Measurements from ENCODE around the gene TMPRSS11A. TPM values are rescaled to one million over a fixed set of nuclear protein-coding genes. Genes with fewer than 3 reads are reported as not detected.

Gene TMPRSS11A
- total and polyA plus RNA-seq, 2 of the 13 experiments (the other 11 are each of a cell fraction or from before 2014, with no cell fraction given) = not detected

DNA sequence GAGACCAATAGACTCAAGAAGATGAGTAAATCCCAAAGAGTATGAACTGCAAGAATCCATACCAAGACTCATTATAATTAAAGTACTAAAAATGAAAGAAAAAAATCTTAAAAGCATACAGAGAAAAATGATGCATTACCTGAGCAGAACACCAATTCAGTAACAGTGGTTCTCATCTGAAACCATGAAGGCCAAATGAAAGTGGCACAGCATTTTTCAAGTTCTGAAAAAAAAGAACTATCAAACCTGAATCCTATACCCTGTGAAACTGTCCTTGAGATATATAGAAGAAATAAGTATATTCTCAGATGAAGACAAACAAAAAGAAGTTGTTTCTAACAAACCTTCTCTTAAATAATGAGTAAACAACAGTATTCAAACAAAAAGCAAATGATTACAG is 39.6 kb upstream of the TMPRSS11A start:
- Histone ChIP-seq H3K4me1 (ENCODE audit: insufficient read depth, low read length) (no peaks in the 10 kb centered on the region), H4K20me1 (ENCODE audit: insufficient read depth, low read length) (no peaks in the 10 kb centered on the region), H3K79me2 (ENCODE audit: insufficient read depth, low read length) (no peaks in the 10 kb centered on the region), H3K27me3 (ENCODE audit: control insufficient read depth in 1 of 2, insufficient read depth in 2 of 2, low read length in 2 of 2) (no peaks in the 10 kb centered on the region), H3K36me3 (replicated peaks in 1 of 2; ENCODE audit: control insufficient read depth in 1 of 2, insufficient read depth in 2 of 2, low read length in 2 of 2) (no peaks in the 10 kb centered on the region), H3K4me3 (replicated peaks in 1 of 3; ENCODE audit: insufficient read depth in 1 of 3, low read depth in 2 of 3, low read length in 3 of 3) (no peak overlapping the region), H3K27ac (ENCODE audit: extremely low read length, insufficient read depth, low read length) (no peak overlapping the region), H3K9ac (ENCODE audit: insufficient read depth, low read depth, low read length) (no peak overlapping the region), H3K4me2 (ENCODE audit: low read depth, low read length) (no peak overlapping the region), H3K9me3 (ENCODE audit: low read length) (no peaks in the 10 kb centered on the region), H2AFZ (ENCODE audit: low read length) (no peak overlapping the region)
- TF ChIP-seq ZNF572 (CRISPR knock-in tag; IDR thresholded peaks at IDR 0.05) (no peak), HNRNPLL (IDR thresholded peaks at IDR 0.05; ENCODE audit: low read depth, low read length, poor library complexity, severe bottlenecking) (no peak), ZFP1 (CRISPR knock-in tag; IDR thresholded peaks at IDR 0.05) (no peak), SMAD9 (CRISPR knock-in tag; IDR thresholded peaks at IDR 0.05) (no peak), ZNF75D (CRISPR knock-in tag; IDR thresholded peaks at IDR 0.05; ENCODE audit: borderline replicate concordance) (no peak), ZNF777 (CRISPR knock-in tag; IDR thresholded peaks at IDR 0.05) (no peak), FIP1L1 (IDR thresholded peaks at IDR 0.05; ENCODE audit: borderline replicate concordance, insufficient read depth, low read depth, low read length) (no peak), PHF5A (CRISPR knock-in tag; IDR thresholded peaks at IDR 0.05; ENCODE audit: low read depth, unreplicated experiment) (no peak), BCL6 (CRISPR knock-in tag; IDR thresholded peaks at IDR 0.05) (no peak)
- TF ChIP-seq, protein P1, sequence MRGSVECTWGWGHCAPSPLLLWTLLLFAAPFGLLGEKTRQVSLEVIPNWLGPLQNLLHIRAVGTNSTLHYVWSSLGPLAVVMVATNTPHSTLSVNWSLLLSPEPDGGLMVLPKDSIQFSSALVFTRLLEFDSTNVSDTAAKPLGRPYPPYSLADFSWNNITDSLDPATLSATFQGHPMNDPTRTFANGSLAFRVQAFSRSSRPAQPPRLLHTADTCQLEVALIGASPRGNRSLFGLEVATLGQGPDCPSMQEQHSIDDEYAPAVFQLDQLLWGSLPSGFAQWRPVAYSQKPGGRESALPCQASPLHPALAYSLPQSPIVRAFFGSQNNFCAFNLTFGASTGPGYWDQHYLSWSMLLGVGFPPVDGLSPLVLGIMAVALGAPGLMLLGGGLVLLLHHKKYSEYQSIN (CRISPR knock-in tag; IDR thresholded peaks at IDR 0.05; ENCODE audit: borderline replicate concordance) = no peak
- intact Hi-C loops (cut with micrococcal nuclease; ENCODE audit: unreplicated experiment) = no loop called here
- ChIA-PET POLR2A (no interaction called here), CTCF (ENCODE audit: low intra/inter-chr PET ratio, low total read pairs) (no interaction called here)
- ATAC-seq (no peak), DNase-seq (ENCODE audit: low spot score) (no peak), FAIRE-seq (no peak)
- in situ Hi-C loops (cut with HindIII; ENCODE audit: extremely low pct_ligation_motif_present, low pct_unique_long_range_greater_than_20kb) = no loop called here
- no TSS peak for BruUV-seq (replicated peaks)

All from HepG2 (cell line).